Progenitor cell of endocrine pancreas (in vitro differentiated cells): ENCODE data around the gene SLC20A1. TPM values are rescaled to one million over a fixed set of nuclear protein-coding genes. Genes with fewer than 3 reads are reported as not detected.

ENCODE experiments used
- DNase-seq: peaks from one replicate; pipeline ENCODE4 v3.0.0; 2021; ENCODE audit warnings: low spot score; ENCODE audit not compliant: unreplicated experiment
- H3K27ac Mint-ChIP-seq: 2 replicates; pipeline ENCODE4 v1.8.0; 2021; ENCODE audit warnings: mild to moderate bottlenecking, moderate library complexity, mixed read lengths
- H3K27me3 Mint-ChIP-seq: 2 replicates; pipeline ENCODE4 v1.8.0; 2021; ENCODE audit warnings: mixed read lengths
- H3K36me3 Mint-ChIP-seq: 2 replicates; pipeline ENCODE4 v1.8.0; 2022; ENCODE audit warnings: mixed read lengths; ENCODE audit not compliant: insufficient read depth
- H3K4me1 Mint-ChIP-seq: 2 replicates; pipeline ENCODE4 v1.8.0; 2021; ENCODE audit warnings: low read depth, mixed read lengths
- H3K4me3 Mint-ChIP-seq: 2 replicates; pipeline ENCODE4 v1.8.0; 2021; ENCODE audit warnings: low read depth, mild to moderate bottlenecking, moderate library complexity, mixed read lengths
- H3K9me3 Mint-ChIP-seq: 2 replicates; pipeline ENCODE4 v1.8.0; 2021; ENCODE audit warnings: low read depth, mixed read lengths
- total RNA-seq: library from RNA; stranded (reverse); gene quantifications from 2 replicates; pipeline ENCODE4 v1.2.1, GENCODE V29; 2021
- TF ChIP-seq, protein P1 (sequence below): fragments of 200-600 bp; sonication (generic); IDR thresholded peaks from one replicate; pipeline ENCODE4 v1.5.0; 2021; ENCODE audit warnings: antibody characterized with exemption, mild to moderate bottlenecking; ENCODE audit not compliant: unreplicated experiment

Gene SLC20A1
- total RNA-seq, 1 donor from 2014 or later = 56.0 TPM

GRCh38 chr2:112670252-112671022 is 24.7 kb downstream of the SLC20A1 start:
- Mint-ChIP-seq H3K4me1 (peaks cover 2% of the 10 kb centered on the region), H3K27ac (no peak overlapping the region), H3K27me3 (no peaks in the 10 kb centered on the region), H3K36me3 (no peaks in the 10 kb centered on the region), H3K4me3 (no peak overlapping the region), H3K9me3 (no peaks in the 10 kb centered on the region)
- DNase-seq = no peak
- TF ChIP-seq, protein P1, sequence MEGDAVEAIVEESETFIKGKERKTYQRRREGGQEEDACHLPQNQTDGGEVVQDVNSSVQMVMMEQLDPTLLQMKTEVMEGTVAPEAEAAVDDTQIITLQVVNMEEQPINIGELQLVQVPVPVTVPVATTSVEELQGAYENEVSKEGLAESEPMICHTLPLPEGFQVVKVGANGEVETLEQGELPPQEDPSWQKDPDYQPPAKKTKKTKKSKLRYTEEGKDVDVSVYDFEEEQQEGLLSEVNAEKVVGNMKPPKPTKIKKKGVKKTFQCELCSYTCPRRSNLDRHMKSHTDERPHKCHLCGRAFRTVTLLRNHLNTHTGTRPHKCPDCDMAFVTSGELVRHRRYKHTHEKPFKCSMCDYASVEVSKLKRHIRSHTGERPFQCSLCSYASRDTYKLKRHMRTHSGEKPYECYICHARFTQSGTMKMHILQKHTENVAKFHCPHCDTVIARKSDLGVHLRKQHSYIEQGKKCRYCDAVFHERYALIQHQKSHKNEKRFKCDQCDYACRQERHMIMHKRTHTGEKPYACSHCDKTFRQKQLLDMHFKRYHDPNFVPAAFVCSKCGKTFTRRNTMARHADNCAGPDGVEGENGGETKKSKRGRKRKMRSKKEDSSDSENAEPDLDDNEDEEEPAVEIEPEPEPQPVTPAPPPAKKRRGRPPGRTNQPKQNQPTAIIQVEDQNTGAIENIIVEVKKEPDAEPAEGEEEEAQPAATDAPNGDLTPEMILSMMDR = no peak

- no peak for DNase-seq
- TF ChIP-seq, protein P1 = no peak
- H3K4me3 Mint-ChIP-seq = no peak overlapping the region
- H3K36me3 Mint-ChIP-seq = no peaks in the 10 kb centered on the region
- no peak overlapping the region for H3K27ac Mint-ChIP-seq
- H3K4me1 Mint-ChIP-seq = peaks cover 2% of the 10 kb centered on the region
- H3K27me3 Mint-ChIP-seq = no peaks in the 10 kb centered on the region
- H3K9me3 Mint-ChIP-seq = no peaks in the 10 kb centered on the region
Measured at GRCh38 chr2:112671801-112672200, 26.1 kb downstream of the SLC20A1 start.

GRCh38 chr2:112673008-112673407 is 27.3 kb downstream of the SLC20A1 start:
- no peaks in the 10 kb centered on the region for H3K9me3 Mint-ChIP-seq
- no peak overlapping the region for H3K4me3 Mint-ChIP-seq
- peaks cover 2% of the 10 kb centered on the region for H3K4me1 Mint-ChIP-seq
- TF ChIP-seq, protein P1 = no peak
- no peaks in the 10 kb centered on the region for H3K36me3 Mint-ChIP-seq
- no peak overlapping the region for H3K27ac Mint-ChIP-seq
- no peaks in the 10 kb centered on the region for H3K27me3 Mint-ChIP-seq
- no peak for DNase-seq

- Mint-ChIP-seq H3K4me1 (peaks cover 2% of the 10 kb centered on the region), H3K27me3 (no peaks in the 10 kb centered on the region), H3K36me3 (no peaks in the 10 kb centered on the region), H3K9me3 (no peaks in the 10 kb centered on the region), H3K27ac (no peak overlapping the region), H3K4me3 (no peak overlapping the region)
- DNase-seq = no peak
- TF ChIP-seq, protein P1 = no peak
Measured at GRCh38 chr2:112674229-112674628, 28.5 kb downstream of the SLC20A1 start.

DNA sequence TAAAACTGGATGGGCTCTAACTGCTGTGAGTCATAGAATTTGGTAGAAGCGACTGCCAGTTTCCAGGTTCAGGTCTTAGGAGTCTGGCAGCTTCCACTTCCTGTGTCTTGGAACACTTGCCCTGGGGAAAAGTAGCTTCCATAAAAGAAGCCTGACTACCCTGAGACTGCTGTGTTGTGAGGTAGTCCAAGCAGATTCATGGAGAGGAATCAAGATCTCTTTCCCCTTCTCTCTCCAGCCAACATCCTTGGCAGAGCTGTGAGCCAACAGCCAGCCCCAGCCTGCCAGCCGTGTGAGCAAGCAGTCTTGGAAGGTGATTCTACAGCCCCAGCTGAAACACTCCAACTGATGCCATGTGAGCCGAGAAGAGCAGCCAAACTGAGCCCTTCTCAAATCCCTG is 33.7 kb downstream of the SLC20A1 start:
- DNase-seq = no peak
- TF ChIP-seq, protein P1 = no peak
- Mint-ChIP-seq H3K27ac (no peak overlapping the region), H3K4me3 (no peak overlapping the region), H3K36me3 (no peaks in the 10 kb centered on the region), H3K27me3 (peaks cover 5% of the 10 kb centered on the region), H3K9me3 (no peaks in the 10 kb centered on the region), H3K4me1 (no peaks in the 10 kb centered on the region)
